Progenitor cell of endocrine pancreas (in vitro differentiated cells): Measurements from ENCODE around the gene MEPCE. TPM values are rescaled to one million over a fixed set of nuclear protein-coding genes. Genes with fewer than 3 reads are reported as not detected.

ENCODE experiments used
- DNase-seq: peaks from one replicate; pipeline ENCODE4 v3.0.0; 2021; ENCODE audit warnings: low spot score; ENCODE audit not compliant: unreplicated experiment
- H3K27ac Mint-ChIP-seq: 2 replicates; pipeline ENCODE4 v1.8.0; 2021; ENCODE audit warnings: mild to moderate bottlenecking, moderate library complexity, mixed read lengths
- H3K27me3 Mint-ChIP-seq: 2 replicates; pipeline ENCODE4 v1.8.0; 2021; ENCODE audit warnings: mixed read lengths
- H3K36me3 Mint-ChIP-seq: 2 replicates; pipeline ENCODE4 v1.8.0; 2022; ENCODE audit warnings: mixed read lengths; ENCODE audit not compliant: insufficient read depth
- H3K4me1 Mint-ChIP-seq: 2 replicates; pipeline ENCODE4 v1.8.0; 2021; ENCODE audit warnings: low read depth, mixed read lengths
- H3K4me3 Mint-ChIP-seq: 2 replicates; pipeline ENCODE4 v1.8.0; 2021; ENCODE audit warnings: low read depth, mild to moderate bottlenecking, moderate library complexity, mixed read lengths
- H3K9me3 Mint-ChIP-seq: 2 replicates; pipeline ENCODE4 v1.8.0; 2021; ENCODE audit warnings: low read depth, mixed read lengths
- total RNA-seq: library from RNA; stranded (reverse); gene quantifications from 2 replicates; pipeline ENCODE4 v1.2.1, GENCODE V29; 2021
- TF ChIP-seq, protein P1 (sequence below): fragments of 200-600 bp; sonication (generic); IDR thresholded peaks from one replicate; pipeline ENCODE4 v1.5.0; 2021; ENCODE audit warnings: antibody characterized with exemption, mild to moderate bottlenecking; ENCODE audit not compliant: unreplicated experiment

MEPCE gene
- total RNA-seq, 1 donor from 2014 or later, result 35.4 TPM

DNA sequence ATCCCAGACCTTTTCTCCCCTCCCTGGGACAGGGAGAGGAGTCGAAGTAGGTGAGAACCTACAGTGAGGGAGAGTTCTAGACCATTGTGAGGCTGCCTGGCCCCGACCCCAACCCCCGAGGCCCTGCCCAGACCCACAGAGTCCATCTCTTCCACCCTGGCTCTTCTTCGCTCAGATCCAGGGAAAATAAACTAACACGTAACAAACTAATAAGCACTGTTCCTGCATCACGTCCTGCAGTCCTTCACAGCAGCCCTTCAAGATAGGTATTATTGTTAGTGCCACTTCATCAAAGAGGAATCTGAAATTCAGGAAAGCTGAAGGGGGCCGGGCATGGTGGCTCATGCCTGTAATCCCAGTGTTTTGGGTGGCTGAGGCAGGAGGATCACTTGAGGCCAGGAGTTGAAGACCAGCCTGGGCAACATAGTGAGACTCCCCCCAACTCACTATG, 34.6 kb downstream of the MEPCE start, which contains the start of gene SPACDR:
Gene SPACDR, minus strand, starts transcription at position 51 of the 451 bp plus-strand sequence. CDS start 235 bp downstream, outside the sequence.
- Mint-ChIP-seq H3K4me3 (no peak within 1 kb of the TSS), H3K36me3 (no peaks in the 10 kb centered on the region), H3K4me1 (no peaks in the 10 kb centered on the region), H3K27ac (no peak within 1 kb of the TSS), H3K27me3 (no peaks in the 10 kb centered on the region), H3K9me3 (no peaks in the 10 kb centered on the region)
- DNase-seq, result no peak
- TF ChIP-seq, protein P1, sequence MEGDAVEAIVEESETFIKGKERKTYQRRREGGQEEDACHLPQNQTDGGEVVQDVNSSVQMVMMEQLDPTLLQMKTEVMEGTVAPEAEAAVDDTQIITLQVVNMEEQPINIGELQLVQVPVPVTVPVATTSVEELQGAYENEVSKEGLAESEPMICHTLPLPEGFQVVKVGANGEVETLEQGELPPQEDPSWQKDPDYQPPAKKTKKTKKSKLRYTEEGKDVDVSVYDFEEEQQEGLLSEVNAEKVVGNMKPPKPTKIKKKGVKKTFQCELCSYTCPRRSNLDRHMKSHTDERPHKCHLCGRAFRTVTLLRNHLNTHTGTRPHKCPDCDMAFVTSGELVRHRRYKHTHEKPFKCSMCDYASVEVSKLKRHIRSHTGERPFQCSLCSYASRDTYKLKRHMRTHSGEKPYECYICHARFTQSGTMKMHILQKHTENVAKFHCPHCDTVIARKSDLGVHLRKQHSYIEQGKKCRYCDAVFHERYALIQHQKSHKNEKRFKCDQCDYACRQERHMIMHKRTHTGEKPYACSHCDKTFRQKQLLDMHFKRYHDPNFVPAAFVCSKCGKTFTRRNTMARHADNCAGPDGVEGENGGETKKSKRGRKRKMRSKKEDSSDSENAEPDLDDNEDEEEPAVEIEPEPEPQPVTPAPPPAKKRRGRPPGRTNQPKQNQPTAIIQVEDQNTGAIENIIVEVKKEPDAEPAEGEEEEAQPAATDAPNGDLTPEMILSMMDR, result no peak

DNA sequence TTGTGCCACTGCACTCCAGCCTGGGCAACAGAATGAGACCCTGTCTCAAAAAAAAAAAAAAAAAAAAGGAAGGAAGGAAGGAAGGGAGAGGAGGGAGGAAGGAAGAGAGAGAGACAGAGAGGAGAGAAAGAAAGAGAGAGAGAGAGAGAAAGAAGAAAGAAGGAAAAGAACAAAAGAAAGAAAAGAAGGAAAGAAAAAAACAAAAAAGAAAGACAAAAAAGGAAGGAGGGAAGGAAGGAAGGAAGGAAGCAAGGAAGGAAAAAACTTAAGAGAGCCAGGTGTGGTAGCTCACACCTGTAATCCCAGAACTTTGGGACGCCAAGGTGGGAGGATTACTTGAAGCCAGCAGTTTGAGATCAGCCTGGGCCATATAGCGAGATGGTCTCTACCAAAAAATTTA, 35.2 kb downstream of the MEPCE start:
- H3K4me3 Mint-ChIP-seq, result no peak overlapping the region
- H3K36me3 Mint-ChIP-seq, result no peaks in the 10 kb centered on the region
- no peak for DNase-seq
- H3K4me1 Mint-ChIP-seq, result no peaks in the 10 kb centered on the region
- no peaks in the 10 kb centered on the region for H3K9me3 Mint-ChIP-seq
- H3K27me3 Mint-ChIP-seq, result no peaks in the 10 kb centered on the region
- H3K27ac Mint-ChIP-seq, result no peak overlapping the region
- TF ChIP-seq, protein P1, result no peak

DNA sequence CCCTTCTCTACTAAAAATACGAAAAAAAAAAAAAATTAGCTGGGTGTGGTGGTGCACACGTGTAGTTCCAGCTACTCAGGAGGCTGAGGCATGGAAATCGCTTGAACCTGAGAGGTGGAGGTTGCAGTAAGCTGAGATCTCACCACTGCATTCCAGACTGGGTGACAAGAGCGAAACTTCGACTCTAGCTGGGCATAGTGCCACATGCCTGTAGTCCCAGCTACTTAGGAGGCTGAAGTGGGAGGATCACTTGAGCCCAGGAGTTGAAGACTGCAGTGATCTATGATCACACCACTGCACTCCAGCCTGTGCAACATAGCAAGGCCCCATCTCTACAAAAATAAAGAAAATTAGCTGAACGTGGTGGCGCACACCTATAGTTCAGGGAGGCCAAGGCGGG, 35.7 kb downstream of the MEPCE start:
- H3K4me3 Mint-ChIP-seq, result no peak overlapping the region
- H3K27me3 Mint-ChIP-seq, result no peaks in the 10 kb centered on the region
- H3K9me3 Mint-ChIP-seq, result no peaks in the 10 kb centered on the region
- no peaks in the 10 kb centered on the region for H3K36me3 Mint-ChIP-seq
- H3K27ac Mint-ChIP-seq, result no peak overlapping the region
- TF ChIP-seq, protein P1, result no peak
- H3K4me1 Mint-ChIP-seq, result no peaks in the 10 kb centered on the region
- no peak for DNase-seq

DNA sequence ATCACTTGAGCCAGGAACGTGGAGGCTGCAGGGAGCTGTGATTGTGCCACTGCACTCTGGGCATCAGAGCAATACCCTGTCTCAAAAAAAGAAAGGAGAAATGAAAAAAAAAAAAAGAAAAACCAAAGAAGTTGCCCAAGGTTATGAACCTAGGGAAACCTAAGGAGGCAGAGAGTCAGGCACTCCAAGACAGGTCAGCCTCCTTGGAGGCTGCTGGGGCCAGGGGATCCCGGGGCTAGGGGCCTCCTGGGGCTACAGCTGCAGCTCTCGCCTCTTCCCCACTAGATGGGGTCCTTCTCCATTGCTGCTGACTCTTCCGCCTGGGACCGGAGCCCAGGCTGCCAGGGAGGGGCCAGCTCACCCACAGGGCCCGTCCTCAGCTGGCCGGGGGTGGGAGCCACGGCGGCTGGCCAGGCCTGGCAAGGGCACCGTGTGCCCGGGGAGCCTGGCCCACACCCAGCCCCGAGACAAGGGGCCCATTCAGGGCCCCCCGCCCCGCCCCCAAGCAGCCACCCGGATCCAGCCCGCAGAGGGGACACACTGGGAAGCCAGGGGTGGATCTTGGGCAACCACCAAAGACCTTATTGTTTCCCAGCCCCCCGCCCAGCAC, 36.2 kb downstream of the MEPCE start:
- no peak overlapping the region for H3K4me3 Mint-ChIP-seq
- DNase-seq, result no peak
- no peaks in the 10 kb centered on the region for H3K9me3 Mint-ChIP-seq
- no peaks in the 10 kb centered on the region for H3K4me1 Mint-ChIP-seq
- TF ChIP-seq, protein P1, result peak; percentile 58
- no peak overlapping the region for H3K27ac Mint-ChIP-seq
- no peaks in the 10 kb centered on the region for H3K27me3 Mint-ChIP-seq
- H3K36me3 Mint-ChIP-seq, result no peaks in the 10 kb centered on the region

DNA sequence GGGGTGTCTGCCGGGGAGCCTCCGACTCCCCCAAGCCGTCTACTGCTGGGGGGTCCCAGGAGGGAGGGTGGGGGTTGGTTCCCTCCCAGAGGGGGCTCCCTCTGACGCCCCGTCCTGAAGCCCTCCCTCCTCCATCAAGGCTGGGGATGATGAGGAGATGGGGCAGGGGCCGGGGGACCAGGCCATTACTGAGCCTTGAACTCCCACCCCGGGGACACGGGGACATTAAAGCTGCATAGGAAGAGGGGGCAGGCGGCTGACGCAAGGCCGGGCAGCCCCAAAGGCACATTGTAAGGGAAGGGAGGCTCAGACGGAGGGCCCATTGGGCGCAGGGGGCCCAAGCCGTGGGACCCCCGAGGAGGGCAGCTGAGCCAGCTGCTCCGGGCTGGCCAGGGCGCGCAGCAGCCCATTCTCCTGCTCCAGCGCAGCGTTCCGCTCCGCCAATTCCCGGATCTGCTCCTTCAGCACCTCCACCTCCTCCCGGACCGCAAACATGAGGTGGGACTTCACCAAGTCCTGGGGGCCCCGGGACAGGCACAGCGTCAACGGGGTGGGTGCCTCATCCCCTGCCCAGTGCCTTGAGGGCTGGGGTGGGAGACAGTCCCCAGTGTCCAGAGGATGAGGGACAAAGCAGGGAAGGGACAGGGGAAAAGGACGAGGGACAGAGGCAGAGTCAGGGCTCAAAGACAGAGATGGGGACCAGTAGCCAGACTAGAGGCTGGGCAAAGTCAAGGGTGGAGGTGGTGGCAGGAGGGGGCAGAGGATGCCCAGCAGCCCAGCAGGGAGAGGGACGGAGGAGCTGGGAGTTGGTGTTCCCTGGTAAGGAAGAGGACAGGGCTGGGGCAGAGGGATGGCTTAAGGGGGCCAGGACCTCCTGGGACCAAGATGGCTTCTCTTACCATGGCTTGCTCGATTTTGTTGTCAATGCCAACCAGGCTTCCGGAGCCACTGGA, 37.3 kb downstream of the MEPCE start:
- no peaks in the 10 kb centered on the region for H3K4me1 Mint-ChIP-seq
- H3K36me3 Mint-ChIP-seq, result no peaks in the 10 kb centered on the region
- DNase-seq, result no peak
- H3K27me3 Mint-ChIP-seq, result no peaks in the 10 kb centered on the region
- no peaks in the 10 kb centered on the region for H3K9me3 Mint-ChIP-seq
- TF ChIP-seq, protein P1, result no peak
- H3K4me3 Mint-ChIP-seq, result no peak overlapping the region
- no peak overlapping the region for H3K27ac Mint-ChIP-seq
